ENCODE measurements around the gene ENTPD7. TPM values are rescaled to one million over a fixed set of nuclear protein-coding genes. Genes with fewer than 3 reads are reported as not detected.
"Not testable (repeated sequence)": the region's sequence is repeated elsewhere in the genome, so short reads cannot be mapped to it uniquely, and the experiment has no call there.

Gene ENTPD7
- total and polyA plus RNA-seq, 12 donors, result 1.2 to 38.7 (median 10.9) TPM

DNA sequence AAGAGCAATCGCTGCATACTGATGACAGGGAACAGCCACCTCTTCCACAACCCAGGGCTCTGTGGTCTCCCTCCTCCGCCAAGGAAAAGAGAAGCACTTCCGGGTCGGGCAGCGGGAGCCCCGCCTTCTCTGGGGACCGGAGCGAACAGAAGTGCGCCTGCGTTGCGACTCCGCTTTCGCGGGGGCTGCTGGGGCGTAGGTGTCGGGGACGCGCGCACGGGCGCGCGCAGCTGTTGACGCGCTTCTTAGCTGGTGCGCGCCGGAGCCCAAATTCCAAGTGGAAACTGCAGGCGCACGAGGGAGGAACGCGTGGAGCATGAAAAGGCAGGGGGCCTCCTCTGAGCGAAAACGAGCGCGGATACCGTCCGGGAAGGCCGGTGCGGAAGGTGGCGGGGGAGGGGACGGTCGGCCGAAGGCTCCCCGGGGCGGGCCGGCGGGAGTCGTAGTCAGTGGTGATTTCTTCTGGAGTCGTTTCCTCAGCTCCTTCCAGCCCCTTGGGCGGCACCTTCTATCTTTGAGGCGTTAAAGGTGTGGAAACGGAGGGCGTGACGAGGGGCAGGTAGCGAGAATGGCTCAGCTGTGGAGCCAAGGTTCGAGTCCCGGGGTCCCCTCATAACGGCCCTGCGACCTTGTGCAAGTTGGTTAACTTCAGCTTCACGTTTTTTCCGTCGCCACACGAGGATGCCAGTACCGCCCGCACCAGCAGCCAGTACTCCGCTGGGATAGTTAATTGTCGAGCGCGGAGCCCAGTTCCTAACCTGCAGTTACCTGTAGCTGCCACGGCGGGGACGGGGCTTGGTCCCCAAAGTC, 72.9 kb downstream of the ENTPD7 start, which contains the start of the genes COX15 and CUTC:
Gene COX15, minus strand, starts transcription at position 95 of the 810 bp plus-strand sequence. Its CDS starts 78 bp downstream, at position 17.
Gene CUTC, plus strand, starts transcription at position 202 of the 810 bp plus-strand sequence. Its CDS starts 115 bp downstream, at position 317.
- peaks cover 0 to 9% of the 10 kb centered on the region in 2 donors for H3K36me3 ChIP-seq (replicated peaks in 1 of 2)
- H3K4me1 ChIP-seq (replicated peaks in 1 of 2), result peaks cover 10 to 21% of the 10 kb centered on the region in 2 donors
- H3K4me3 ChIP-seq, result peak within 1 kb of the TSS; percentile 48 to 88 (median 82)
- intact Hi-C loops (cut with DNase I), result no loop called here
- peak within 1 kb of the TSS; percentile 84 to 97 (median 94) for H3K27ac ChIP-seq
- DNase-seq, result peak; percentile 96 to 98 (median 97)
- 0 to 2% (median 0%) methylated on average over 8 to 73 of the region's 73 CpGs for WGBS, 4 donors
- peak; percentile 23 to 88 for TF ChIP-seq POLR2A (IDR thresholded peaks at IDR 0.05)
- TF ChIP-seq, protein P1, sequence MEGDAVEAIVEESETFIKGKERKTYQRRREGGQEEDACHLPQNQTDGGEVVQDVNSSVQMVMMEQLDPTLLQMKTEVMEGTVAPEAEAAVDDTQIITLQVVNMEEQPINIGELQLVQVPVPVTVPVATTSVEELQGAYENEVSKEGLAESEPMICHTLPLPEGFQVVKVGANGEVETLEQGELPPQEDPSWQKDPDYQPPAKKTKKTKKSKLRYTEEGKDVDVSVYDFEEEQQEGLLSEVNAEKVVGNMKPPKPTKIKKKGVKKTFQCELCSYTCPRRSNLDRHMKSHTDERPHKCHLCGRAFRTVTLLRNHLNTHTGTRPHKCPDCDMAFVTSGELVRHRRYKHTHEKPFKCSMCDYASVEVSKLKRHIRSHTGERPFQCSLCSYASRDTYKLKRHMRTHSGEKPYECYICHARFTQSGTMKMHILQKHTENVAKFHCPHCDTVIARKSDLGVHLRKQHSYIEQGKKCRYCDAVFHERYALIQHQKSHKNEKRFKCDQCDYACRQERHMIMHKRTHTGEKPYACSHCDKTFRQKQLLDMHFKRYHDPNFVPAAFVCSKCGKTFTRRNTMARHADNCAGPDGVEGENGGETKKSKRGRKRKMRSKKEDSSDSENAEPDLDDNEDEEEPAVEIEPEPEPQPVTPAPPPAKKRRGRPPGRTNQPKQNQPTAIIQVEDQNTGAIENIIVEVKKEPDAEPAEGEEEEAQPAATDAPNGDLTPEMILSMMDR (IDR thresholded peaks at IDR 0.05), result peak; percentile 31 to 63 (median 50)
- H3K9me3 ChIP-seq (replicated peaks in 1 of 3), result no peaks in the 10 kb centered on the region
- H3K27me3 ChIP-seq, result no peaks in the 10 kb centered on the region

GRCh38 chr10:99733366-99733765, 74.1 kb downstream of the ENTPD7 start:
- intact Hi-C loops (cut with DNase I), result no loop called here
- Histone ChIP-seq H3K36me3 (replicated peaks in 1 of 2) (peaks cover 0 to 9% of the 10 kb centered on the region in 2 donors), H3K4me3 (no peak overlapping the region), H3K27me3 (no peaks in the 10 kb centered on the region), H3K27ac (no peak overlapping the region), H3K9me3 (replicated peaks in 1 of 3) (no peaks in the 10 kb centered on the region), H3K4me1 (replicated peaks in 1 of 2) (peaks cover 10 to 21% of the 10 kb centered on the region in 2 donors)
- DNase-seq, result peak in 1 of 7 donors; percentile 11
- WGBS, 4 donors, result 85 to 95% (median 91%) methylated on average over 8 of the region's 8 CpGs
- TF ChIP-seq POLR2A (IDR thresholded peaks at IDR 0.05), result no peak
- TF ChIP-seq, protein P1 (IDR thresholded peaks at IDR 0.05), result no peak

DNA sequence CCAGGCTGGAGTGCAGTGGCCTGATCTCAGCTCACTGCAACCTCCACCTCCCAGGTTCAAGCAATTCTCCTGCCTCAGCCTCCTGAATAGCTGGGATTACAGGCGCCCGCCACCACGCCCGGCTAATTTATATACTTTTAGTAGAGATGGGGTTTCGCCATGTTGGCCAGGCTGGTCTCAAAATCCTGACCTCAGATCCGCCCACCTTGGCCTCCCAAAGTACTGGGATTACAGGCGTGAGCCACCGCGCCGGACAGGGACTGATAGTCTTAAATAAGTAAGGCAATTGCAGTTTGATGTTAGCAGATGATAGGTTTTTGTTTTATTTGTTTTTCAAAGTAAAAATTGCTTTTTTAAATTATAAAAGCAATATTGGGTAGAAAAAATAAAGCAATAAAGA, 74.8 kb downstream of the ENTPD7 start:
- H3K9me3 ChIP-seq (replicated peaks in 1 of 3); intact Hi-C loops (cut with DNase I); DNase-seq; H3K4me3 ChIP-seq; H3K36me3 ChIP-seq (replicated peaks in 1 of 2); H3K27ac ChIP-seq; H3K27me3 ChIP-seq: not testable (repeated sequence)
- peaks cover 10 to 26% of the 10 kb centered on the region in 2 donors for H3K4me1 ChIP-seq (replicated peaks in 1 of 2)
- 91 to 99% (median 98%) methylated on average over 10 of the region's 10 CpGs for WGBS, 4 donors

DNA sequence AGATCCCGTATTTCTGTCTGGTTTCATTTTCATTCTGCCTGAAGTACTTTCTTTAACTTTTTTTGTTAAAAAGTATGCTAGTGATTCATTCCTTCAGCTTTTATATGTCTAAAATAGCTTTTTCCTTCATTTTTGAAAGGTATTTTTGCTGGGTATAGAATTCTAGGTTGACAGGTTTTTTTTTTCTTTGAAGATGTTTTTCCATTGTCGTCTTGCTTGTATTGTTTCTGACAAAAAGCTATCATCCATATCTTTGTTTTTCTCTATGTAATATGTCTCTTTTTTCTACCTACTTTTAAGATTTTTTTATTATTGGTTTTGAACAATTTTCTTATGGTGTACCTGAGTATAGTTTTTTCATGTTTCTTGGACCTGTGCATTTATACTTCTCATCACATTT, 81.0 kb downstream of the ENTPD7 start:
- peaks cover 9 to 19% of the 10 kb centered on the region in 2 donors for H3K4me1 ChIP-seq (replicated peaks in 1 of 2)
- H3K9me3 ChIP-seq (replicated peaks in 1 of 3), result peaks cover 0 to 13% (median 11%) of the 10 kb centered on the region in 3 donors
- H3K27me3 ChIP-seq, result no peaks in the 10 kb centered on the region
- H3K4me3 ChIP-seq, result no peak overlapping the region
- no peak for TF ChIP-seq POLR2A (IDR thresholded peaks at IDR 0.05)
- TF ChIP-seq, protein P1 (IDR thresholded peaks at IDR 0.05), result no peak
- WGBS, 4 donors, result 95 to 98% (median 98%) methylated on average over 2 of the region's 2 CpGs
- H3K27ac ChIP-seq, result no peak overlapping the region
- DNase-seq, result no peak
- H3K36me3 ChIP-seq (replicated peaks in 1 of 2), result peaks cover 0 to 58% of the 10 kb centered on the region in 2 donors
- intact Hi-C loops (cut with DNase I), result no loop called here
